ENCODE data around the gene PRDX3.

- TF ChIP-seq EZH2 (IDR thresholded peaks at IDR 0.05; ENCODE audit: low read length) (no peak), CTCF (optimal IDR thresholded peaks at IDR 0.05 in 1 of 3, IDR thresholded peaks at IDR 0.05 in 1 of 3, conservative IDR thresholded peaks at IDR 0.05 in 1 of 3; ENCODE audit: extremely low read depth in 1 of 3, insufficient read depth in 2 of 3, low read length in 3 of 3) (no peak)
These were observed 22.6 kb upstream of the PRDX3 start for GRCh38 chr10:119201233-119201632.
